ENCODE measurements around the gene CHCHD3. TPM values are rescaled to one million over a fixed set of nuclear protein-coding genes. Genes with fewer than 3 reads are reported as not detected.
"Not testable (repeated sequence)": the region's sequence is repeated elsewhere in the genome, so short reads cannot be mapped to it uniquely, and the experiment has no call there.

The CHCHD3 gene
- total RNA-seq, 3 donors from 2014 or later = 71.9 to 76.4 (median 72.9) TPM

DNA sequence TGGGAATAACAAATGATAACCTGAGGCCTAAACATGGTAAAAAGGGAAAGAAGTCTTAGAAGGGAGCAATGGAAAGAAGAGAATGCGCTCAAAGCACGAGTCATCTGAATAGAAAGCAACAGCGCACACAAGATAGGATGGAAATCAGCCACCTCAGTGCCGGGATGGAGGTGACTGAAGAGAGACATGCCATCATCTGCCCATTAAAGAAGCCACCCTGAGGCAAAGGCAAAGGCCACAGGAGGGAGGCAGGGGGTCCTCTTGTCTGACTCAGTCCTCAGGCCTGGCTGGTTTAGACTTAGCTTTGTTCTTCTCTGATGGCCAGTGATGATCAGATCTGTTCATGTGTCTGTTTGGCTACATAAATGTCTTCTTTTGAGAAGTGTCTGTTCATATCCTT, 180.6 kb downstream of the CHCHD3 start:
- H3K36me3 ChIP-seq (ENCODE audit: low read depth) = no peaks in the 10 kb centered on the region
- DNase-seq (no peak), ATAC-seq (no peak)
- H3K9me3 ChIP-seq = no peaks in the 10 kb centered on the region
- TF ChIP-seq, protein P1, sequence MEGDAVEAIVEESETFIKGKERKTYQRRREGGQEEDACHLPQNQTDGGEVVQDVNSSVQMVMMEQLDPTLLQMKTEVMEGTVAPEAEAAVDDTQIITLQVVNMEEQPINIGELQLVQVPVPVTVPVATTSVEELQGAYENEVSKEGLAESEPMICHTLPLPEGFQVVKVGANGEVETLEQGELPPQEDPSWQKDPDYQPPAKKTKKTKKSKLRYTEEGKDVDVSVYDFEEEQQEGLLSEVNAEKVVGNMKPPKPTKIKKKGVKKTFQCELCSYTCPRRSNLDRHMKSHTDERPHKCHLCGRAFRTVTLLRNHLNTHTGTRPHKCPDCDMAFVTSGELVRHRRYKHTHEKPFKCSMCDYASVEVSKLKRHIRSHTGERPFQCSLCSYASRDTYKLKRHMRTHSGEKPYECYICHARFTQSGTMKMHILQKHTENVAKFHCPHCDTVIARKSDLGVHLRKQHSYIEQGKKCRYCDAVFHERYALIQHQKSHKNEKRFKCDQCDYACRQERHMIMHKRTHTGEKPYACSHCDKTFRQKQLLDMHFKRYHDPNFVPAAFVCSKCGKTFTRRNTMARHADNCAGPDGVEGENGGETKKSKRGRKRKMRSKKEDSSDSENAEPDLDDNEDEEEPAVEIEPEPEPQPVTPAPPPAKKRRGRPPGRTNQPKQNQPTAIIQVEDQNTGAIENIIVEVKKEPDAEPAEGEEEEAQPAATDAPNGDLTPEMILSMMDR (IDR thresholded peaks at IDR 0.05) = no peak
- intact Hi-C loops (cut with DNase I, micrococcal nuclease) = no loop called here
- H3K4me3 ChIP-seq = no peak overlapping the region
- no peaks in the 10 kb centered on the region for H3K4me1 ChIP-seq (ENCODE audit: low read depth)

DNA sequence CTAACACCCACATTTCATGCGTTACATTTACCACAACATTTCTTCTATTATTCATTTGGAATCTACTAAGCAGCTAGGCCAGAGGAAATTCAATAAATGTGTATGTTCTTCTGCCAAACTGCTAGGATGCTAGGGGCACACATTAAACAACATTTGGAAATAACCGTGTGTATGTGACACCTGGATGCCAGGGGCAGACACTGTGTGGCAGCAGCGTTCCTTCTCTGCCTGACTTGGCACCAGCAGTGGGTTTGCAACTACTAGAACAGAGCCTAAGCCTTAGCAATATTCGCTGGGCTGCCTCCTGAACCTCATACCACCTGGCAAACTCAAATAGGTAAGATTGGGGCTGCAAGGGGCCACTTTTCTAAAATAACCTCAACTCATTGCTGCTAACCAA, 182.1 kb downstream of the CHCHD3 start:
- Histone ChIP-seq H3K36me3 (ENCODE audit: low read depth) (no peaks in the 10 kb centered on the region), H3K4me3 (no peak overlapping the region), H3K9me3 (no peaks in the 10 kb centered on the region), H3K4me1 (ENCODE audit: low read depth) (no peaks in the 10 kb centered on the region)
- intact Hi-C loops (cut with DNase I, micrococcal nuclease) = no loop called here
- TF ChIP-seq, protein P1 (IDR thresholded peaks at IDR 0.05) = no peak
- ATAC-seq = no peak
- DNase-seq = no peak

DNA sequence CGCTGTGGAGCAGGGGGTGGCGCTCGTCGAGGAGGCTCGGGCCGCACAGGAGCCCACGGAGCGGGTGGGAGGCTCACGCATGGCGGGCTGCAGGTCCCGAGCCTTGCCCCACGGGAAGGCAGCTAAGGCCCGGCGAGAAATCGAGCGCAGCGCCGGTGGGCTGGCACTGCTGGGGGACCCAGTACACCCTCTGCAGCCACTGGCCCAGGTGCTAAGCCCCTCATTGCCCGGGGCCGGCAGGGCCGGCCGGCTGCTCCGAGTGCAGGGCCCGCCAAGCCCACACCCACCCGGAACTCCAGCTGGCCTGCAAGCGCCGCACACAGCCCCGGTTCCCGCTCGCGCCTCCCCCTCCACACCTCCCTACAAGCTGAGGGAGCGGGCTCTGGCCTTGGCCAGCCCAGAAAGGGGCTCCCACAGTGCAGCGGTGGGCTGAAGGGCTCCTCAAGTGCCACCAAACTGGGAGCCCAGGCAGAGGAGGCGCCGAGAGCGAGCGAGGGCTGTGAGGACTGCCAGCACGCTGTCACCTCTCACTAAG, 183.2 kb downstream of the CHCHD3 start:
- H3K4me3 ChIP-seq; H3K36me3 ChIP-seq (ENCODE audit: low read depth); intact Hi-C loops (cut with DNase I, micrococcal nuclease); H3K4me1 ChIP-seq (ENCODE audit: low read depth); DNase-seq; ATAC-seq; H3K9me3 ChIP-seq: not testable (repeated sequence)

DNA sequence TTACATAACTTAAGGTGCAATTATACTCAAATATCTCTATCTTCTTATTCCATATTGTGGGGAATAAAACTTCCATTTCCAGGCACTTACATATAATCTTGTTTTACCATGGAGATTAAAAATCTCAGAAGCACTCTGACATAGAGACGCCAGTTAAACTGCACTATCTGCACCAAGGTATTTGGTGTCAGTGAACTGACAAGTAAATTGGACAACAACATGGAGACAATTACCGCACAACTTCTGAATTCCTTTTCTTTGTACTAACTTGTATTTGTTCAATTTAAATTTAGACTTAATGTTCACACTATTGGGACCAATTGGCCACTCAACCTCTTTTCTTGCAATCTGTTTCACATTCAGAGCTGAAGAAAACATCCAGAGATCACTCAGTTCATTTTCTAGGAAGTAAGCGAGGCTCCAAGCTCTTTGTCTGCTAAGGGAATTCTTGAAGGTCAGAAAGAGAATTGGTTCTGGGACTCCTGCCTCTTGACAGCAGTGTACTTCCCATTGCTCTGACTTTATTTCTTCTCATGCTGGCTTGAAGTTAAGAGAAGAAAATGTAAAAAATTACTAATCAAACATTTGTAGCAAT, 184.7 kb downstream of the CHCHD3 start:
- intact Hi-C loops (cut with DNase I, micrococcal nuclease) = no loop called here
- DNase-seq = no peak

DNA sequence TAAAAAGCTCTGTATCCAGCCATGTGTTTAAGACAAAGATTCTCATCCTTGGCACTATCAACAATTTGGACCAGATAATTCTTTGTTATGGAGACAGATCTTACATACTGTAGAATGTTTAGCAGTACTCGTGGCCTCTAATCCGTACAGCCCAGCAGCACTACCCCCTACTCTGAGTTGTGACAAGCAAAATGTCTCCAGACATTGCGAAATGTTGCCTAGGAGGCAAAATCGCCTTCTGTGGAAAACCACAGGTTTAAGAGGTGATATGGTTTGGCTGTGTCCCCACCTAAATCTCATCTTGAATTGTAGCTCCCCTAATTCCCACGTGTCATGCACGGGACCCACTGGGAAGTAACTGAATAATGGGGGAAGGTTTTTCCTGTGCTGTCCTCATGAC, 186.7 kb downstream of the CHCHD3 start:
- DNase-seq (no peak), ATAC-seq (no peak)
- no peaks in the 10 kb centered on the region for H3K36me3 ChIP-seq (ENCODE audit: low read depth)
- H3K4me3 ChIP-seq = no peak overlapping the region
- no peaks in the 10 kb centered on the region for H3K9me3 ChIP-seq
- TF ChIP-seq, protein P1 (IDR thresholded peaks at IDR 0.05) = no peak
- H3K4me1 ChIP-seq (ENCODE audit: low read depth) = no peaks in the 10 kb centered on the region
- intact Hi-C loops (cut with DNase I, micrococcal nuclease) = no loop called here

More for the DNA sequence above, 184.7 kb downstream of the CHCHD3 start:
- Histone ChIP-seq H3K4me1 (ENCODE audit: low read depth) (no peaks in the 10 kb centered on the region), H3K9me3 (no peaks in the 10 kb centered on the region), H3K36me3 (ENCODE audit: low read depth) (no peaks in the 10 kb centered on the region), H3K4me3 (no peak overlapping the region)
- TF ChIP-seq, protein P1 (IDR thresholded peaks at IDR 0.05) = no peak
- no peak for ATAC-seq

DNA sequence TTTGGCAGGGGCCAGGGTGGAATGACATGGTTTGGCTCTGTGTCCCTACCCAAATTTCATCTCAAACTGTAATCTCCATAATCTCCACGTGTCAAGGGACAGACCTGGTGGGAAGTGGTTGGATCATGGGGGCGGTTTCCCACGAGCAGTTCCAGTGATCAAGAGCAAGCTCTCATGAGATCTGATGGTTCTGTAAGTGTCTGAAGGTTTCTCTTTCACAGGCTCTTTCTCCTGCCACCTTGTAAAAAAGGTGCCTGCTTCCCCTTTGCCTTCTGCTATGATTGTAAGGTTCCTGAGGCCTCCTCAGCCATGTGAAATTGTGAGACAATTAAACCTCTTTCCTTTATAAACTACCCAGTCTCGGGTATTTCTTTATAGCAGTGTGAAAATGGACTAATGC, 188.3 kb downstream of the CHCHD3 start:
- DNase-seq (no peak), ATAC-seq (no peak)
- Histone ChIP-seq H3K4me1 (ENCODE audit: low read depth) (no peaks in the 10 kb centered on the region), H3K9me3 (no peaks in the 10 kb centered on the region), H3K36me3 (ENCODE audit: low read depth) (no peaks in the 10 kb centered on the region), H3K4me3 (no peak overlapping the region)
- TF ChIP-seq, protein P1 (IDR thresholded peaks at IDR 0.05) = no peak
- intact Hi-C loops (cut with DNase I, micrococcal nuclease) = no loop called here

DNA sequence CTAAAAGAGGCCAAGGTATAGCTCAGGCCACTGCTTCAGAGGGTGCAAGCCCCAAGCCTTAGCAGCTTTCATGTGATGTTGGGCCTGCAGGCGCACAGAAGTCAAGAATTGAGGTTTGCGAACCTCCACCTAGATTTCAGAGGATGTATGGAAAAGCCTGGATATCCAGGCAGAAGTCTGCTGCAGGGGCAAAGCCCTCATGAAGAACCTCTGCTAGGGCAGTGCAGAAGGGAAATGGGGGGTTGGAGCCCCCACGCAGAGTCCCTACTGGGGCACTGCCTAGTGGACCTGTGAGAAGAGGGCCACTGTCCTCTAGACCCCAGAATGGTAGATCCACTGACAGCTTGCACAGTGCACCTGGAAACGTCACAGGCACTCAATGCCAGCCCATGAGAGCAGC, 189.1 kb downstream of the CHCHD3 start:
- ATAC-seq; H3K9me3 ChIP-seq; H3K36me3 ChIP-seq (ENCODE audit: low read depth); intact Hi-C loops (cut with DNase I, micrococcal nuclease); DNase-seq; H3K4me3 ChIP-seq; H3K4me1 ChIP-seq (ENCODE audit: low read depth): not testable (repeated sequence)

Measured in mucosa of descending colon (tissue), 3 donors.